DND-41 (cell line): Measurements from ENCODE around the gene SLC2A6.

Experiments used
- ATAC-seq: fragments of 200-7000 bp; cut with Tn5 transposase; 3 replicates; pipeline ENCODE4 v1.9.1; 2021; ENCODE audit warnings: low read depth; ENCODE audit not compliant: insufficient read depth
- DNase-seq: peaks from one replicate; pipeline ENCODE4 v3.0.0-alpha.2; 2020
- H2AFZ ChIP-seq: 2 replicates; pipeline ENCODE4 v1.6.0; 2012; ENCODE audit warnings: low read depth, low read length
- H3K27ac ChIP-seq: 2 replicates; pipeline ENCODE4 v1.5.1; 2012; ENCODE audit warnings: low read length, inconsistent platforms
- H3K27me3 ChIP-seq: fragments of 200-600 bp; sonication (generic); 2 replicates; pipeline ENCODE4 v1.6.0; 2012; ENCODE audit warnings: low read length, mild to moderate bottlenecking, inconsistent platforms; ENCODE audit not compliant: insufficient read depth, poor library complexity
- H3K36me3 ChIP-seq: 2 replicates; pipeline ENCODE4 v1.5.1; 2012; ENCODE audit warnings: low read length, inconsistent platforms; ENCODE audit not compliant: insufficient read depth
- H3K4me1 ChIP-seq: 2 replicates; pipeline ENCODE4 v1.5.1; 2012; ENCODE audit warnings: mild to moderate bottlenecking, low read length; ENCODE audit not compliant: insufficient read depth
- H3K4me2 ChIP-seq: 2 replicates; pipeline ENCODE4 v1.6.0; 2012; ENCODE audit warnings: mild to moderate bottlenecking, moderate library complexity, low read length, inconsistent platforms; ENCODE audit not compliant: insufficient read depth
- H3K4me3 ChIP-seq, 2 experiments: fragments of 200-600 bp in 1 of 2; shearing (Covaris generic) in 1 of 2; 2 replicates each; pipeline ENCODE4 v1.5.1; 2012 to 2016; ENCODE audit warnings: inconsistent platforms in 2 of 2, low read length in 2 of 2, mild to moderate bottlenecking in 2 of 2, low read depth in 1 of 2, moderate library complexity in 1 of 2
- H3K79me2 ChIP-seq: 2 replicates; pipeline ENCODE4 v1.6.0; 2012; ENCODE audit warnings: low read length, inconsistent platforms; ENCODE audit not compliant: insufficient read depth
- H3K9ac ChIP-seq: 2 replicates; pipeline ENCODE4 v1.6.0; 2012; ENCODE audit warnings: low read depth, mild to moderate bottlenecking, inconsistent platforms, low read length, moderate library complexity
- H3K9me3 ChIP-seq: 2 replicates; pipeline ENCODE4 v1.5.1; 2012; ENCODE audit warnings: low read length, moderate library complexity, mild to moderate bottlenecking, inconsistent platforms; ENCODE audit not compliant: insufficient read depth, severe bottlenecking
- H4K20me1 ChIP-seq: 2 replicates; pipeline ENCODE4 v1.6.0; 2012; ENCODE audit warnings: low read length; ENCODE audit not compliant: insufficient read depth
- EZH2 ChIP-seq: IDR thresholded peaks from 3 replicates; pipeline ENCODE4 v1.6.1; 2012; ENCODE audit warnings: borderline replicate concordance, low read depth, mild to moderate bottlenecking, moderate library complexity, low read length, inconsistent platforms; ENCODE audit not compliant: severe bottlenecking
- TF ChIP-seq, protein P1 (sequence below): IDR thresholded peaks from 2 replicates; pipeline ENCODE4 v1.5.1; 2012; ENCODE audit warnings: borderline replicate concordance, low read length, moderate library complexity, mild to moderate bottlenecking; ENCODE audit not compliant: poor library complexity, severe bottlenecking; ENCODE audit errors: extremely low read depth

Gene SLC2A6

GRCh38 chr9:133505186-133505830 is 26.4 kb upstream of the SLC2A6 start:
- no peak for ATAC-seq
- Histone ChIP-seq H3K9ac (no peak overlapping the region), H3K4me3 (no peak overlapping the region)

GRCh38 chr9:133502112-133502511 is 23.2 kb upstream of the SLC2A6 start:
- Histone ChIP-seq H3K79me2 (no peaks in the 10 kb centered on the region), H3K9me3 (no peaks in the 10 kb centered on the region), H3K36me3 (no peaks in the 10 kb centered on the region), H3K4me1 (no peaks in the 10 kb centered on the region), H3K9ac (no peak overlapping the region), H3K4me2 (no peak overlapping the region), H3K4me3 (no peak overlapping the region), H2AFZ (no peak overlapping the region), H4K20me1 (no peaks in the 10 kb centered on the region), H3K27me3 (no peaks in the 10 kb centered on the region), H3K27ac (no peak overlapping the region)
- ATAC-seq (no peak), DNase-seq (no peak)
- TF ChIP-seq, protein P1, sequence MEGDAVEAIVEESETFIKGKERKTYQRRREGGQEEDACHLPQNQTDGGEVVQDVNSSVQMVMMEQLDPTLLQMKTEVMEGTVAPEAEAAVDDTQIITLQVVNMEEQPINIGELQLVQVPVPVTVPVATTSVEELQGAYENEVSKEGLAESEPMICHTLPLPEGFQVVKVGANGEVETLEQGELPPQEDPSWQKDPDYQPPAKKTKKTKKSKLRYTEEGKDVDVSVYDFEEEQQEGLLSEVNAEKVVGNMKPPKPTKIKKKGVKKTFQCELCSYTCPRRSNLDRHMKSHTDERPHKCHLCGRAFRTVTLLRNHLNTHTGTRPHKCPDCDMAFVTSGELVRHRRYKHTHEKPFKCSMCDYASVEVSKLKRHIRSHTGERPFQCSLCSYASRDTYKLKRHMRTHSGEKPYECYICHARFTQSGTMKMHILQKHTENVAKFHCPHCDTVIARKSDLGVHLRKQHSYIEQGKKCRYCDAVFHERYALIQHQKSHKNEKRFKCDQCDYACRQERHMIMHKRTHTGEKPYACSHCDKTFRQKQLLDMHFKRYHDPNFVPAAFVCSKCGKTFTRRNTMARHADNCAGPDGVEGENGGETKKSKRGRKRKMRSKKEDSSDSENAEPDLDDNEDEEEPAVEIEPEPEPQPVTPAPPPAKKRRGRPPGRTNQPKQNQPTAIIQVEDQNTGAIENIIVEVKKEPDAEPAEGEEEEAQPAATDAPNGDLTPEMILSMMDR = no peak
- no peak for TF ChIP-seq EZH2

More at GRCh38 chr9:133505186-133505830, 26.4 kb upstream of the SLC2A6 start:
- no peak overlapping the region for H2AFZ ChIP-seq
- no peak overlapping the region for H3K4me2 ChIP-seq
- H3K9me3 ChIP-seq = no peaks in the 10 kb centered on the region
- H4K20me1 ChIP-seq = no peaks in the 10 kb centered on the region; the same call in 1 of the 2 replicates
- no peaks in the 10 kb centered on the region for H3K79me2 ChIP-seq
- H3K36me3 ChIP-seq = no peaks in the 10 kb centered on the region
- TF ChIP-seq EZH2 = no peak
- TF ChIP-seq, protein P1 = no peak
- H3K27me3 ChIP-seq = peaks cover 4% of the 10 kb centered on the region
- H3K27ac ChIP-seq = no peak overlapping the region
- H3K4me1 ChIP-seq = no peaks in the 10 kb centered on the region
- no peak for DNase-seq

GRCh38 chr9:133499892-133500270 is 21.0 kb upstream of the SLC2A6 start:
- ATAC-seq = no peak
- no peak overlapping the region for H3K4me2 ChIP-seq
- H3K36me3 ChIP-seq = no peaks in the 10 kb centered on the region
- no peaks in the 10 kb centered on the region for H3K79me2 ChIP-seq
- no peaks in the 10 kb centered on the region for H4K20me1 ChIP-seq
- H2AFZ ChIP-seq = no peak overlapping the region
- no peak overlapping the region for H3K4me3 ChIP-seq
- no peaks in the 10 kb centered on the region for H3K4me1 ChIP-seq
- no peak overlapping the region for H3K27ac ChIP-seq
- no peak for DNase-seq
- H3K9ac ChIP-seq = no peak overlapping the region
- no peak for TF ChIP-seq EZH2
- H3K9me3 ChIP-seq = no peaks in the 10 kb centered on the region
- H3K27me3 ChIP-seq = no peaks in the 10 kb centered on the region

- H3K4me1 ChIP-seq = no peaks in the 10 kb centered on the region
- H3K79me2 ChIP-seq = no peaks in the 10 kb centered on the region
- no peaks in the 10 kb centered on the region for H3K9me3 ChIP-seq
- TF ChIP-seq, protein P1 = no peak
- no peak for TF ChIP-seq EZH2
- no peak overlapping the region for H3K9ac ChIP-seq
- H4K20me1 ChIP-seq = no peaks in the 10 kb centered on the region
- ATAC-seq (no peak), DNase-seq (no peak)
- H3K27ac ChIP-seq = no peak overlapping the region
- no peaks in the 10 kb centered on the region for H3K36me3 ChIP-seq
- no peak overlapping the region for H2AFZ ChIP-seq
- H3K4me2 ChIP-seq = no peak overlapping the region
- no peak overlapping the region for H3K4me3 ChIP-seq
- H3K27me3 ChIP-seq = no peaks in the 10 kb centered on the region
Observed at GRCh38 chr9:133499132-133499891, 20.4 kb upstream of the SLC2A6 start.
